Endothelial cell of umbilical vein (primary cell): ENCODE measurements around the gene C16orf89. TPM values are rescaled to one million over a fixed set of nuclear protein-coding genes. Genes with fewer than 3 reads are reported as not detected.

Experiments used
- BruUV-seq: library from RNA; stranded (reverse); fragments of 400-500 nt; replicated peaks from 2 replicates; lab custom pipeline; 2021; lab: Mats Ljungman, UMichigan
- CTCF ChIA-PET: fragments of 300-600, 350-600 bp; sonication (Branson Sonifier 250); formaldehyde crosslinking; loops from one replicate; lab custom pipeline; 2021; ENCODE audit warnings: antibody characterized with exemption, inconsistent platforms; lab: Charles Lee
- POLR2A ChIA-PET: fragments of 300-600, 350-600 bp; sonication (Branson Sonifier 250); formaldehyde crosslinking; loops from one replicate; lab custom pipeline; 2021; ENCODE audit warnings: antibody characterized with exemption, inconsistent platforms; lab: Charles Lee
- DNase-seq: peaks from one replicate; pipeline ENCODE4 v3.0.0-alpha.2; 2011; ENCODE audit warnings: low read depth, low spot score
- FAIRE-seq: peaks from 2 replicates; lab custom pipeline; 2011; peaks lifted over from hg19 to GRCh38; lab: Jason Lieb, UNC
- H2AFZ ChIP-seq: 2 replicates; pipeline ENCODE4 v1.6.0; 2012; ENCODE audit warnings: low read depth, low read length, control low read depth, inconsistent platforms
- H3K27ac ChIP-seq: 2 replicates; pipeline ENCODE4 v1.5.1; 2011; ENCODE audit warnings: low read depth, mild to moderate bottlenecking, control low read depth, low read length, moderate library complexity; ENCODE audit not compliant: insufficient read depth
- H3K27me3 ChIP-seq, 2 experiments: 2 replicates each; pipeline versions ENCODE4 v1.6.0 to v1.6.1; 2011; ENCODE audit warnings: low read length in 2 of 2, mixed read lengths in 1 of 2; ENCODE audit not compliant: control insufficient read depth in 2 of 2, insufficient read depth in 2 of 2
- H3K36me3 ChIP-seq, 2 experiments: 2 replicates in 1 of 2; 3 replicates in 1 of 2; pipeline ENCODE4 v1.5.1; 2011; ENCODE audit warnings: low read length in 2 of 2, mild to moderate bottlenecking in 1 of 2, moderate library complexity in 1 of 2; ENCODE audit not compliant: control insufficient read depth in 2 of 2, insufficient read depth in 2 of 2; ENCODE audit errors: extremely low read depth in 1 of 2
- H3K4me1 ChIP-seq: 3 replicates; pipeline ENCODE4 v1.5.1; 2011; ENCODE audit warnings: mild to moderate bottlenecking, low read length; ENCODE audit not compliant: control insufficient read depth, insufficient read depth; ENCODE audit errors: extremely low read depth
- H3K4me2 ChIP-seq: 2 replicates; pipeline ENCODE4 v1.6.1; 2011; ENCODE audit warnings: low read length, control low read depth, mixed read lengths; ENCODE audit not compliant: insufficient read depth
- H3K4me3 ChIP-seq, 3 experiments: fragments of 200-600 bp in 1 of 3; sonication (generic), shearing (Covaris generic) in 1 of 3; replicated peaks in 1 of 3; 2 replicates each; pipeline ENCODE4 v1.5.1; 2011 to 2016; ENCODE audit warnings: control low read depth in 3 of 3, low read length in 3 of 3, mild to moderate bottlenecking in 2 of 3, inconsistent platforms in 1 of 3, low read depth in 1 of 3, moderate library complexity in 1 of 3; ENCODE audit not compliant: insufficient read depth in 1 of 3
- H3K79me2 ChIP-seq: 2 replicates; pipeline ENCODE4 v1.6.0; 2012; ENCODE audit warnings: low read length, inconsistent platforms; ENCODE audit not compliant: control insufficient read depth, insufficient read depth
- H3K9ac ChIP-seq: replicated peaks from 2 replicates; pipeline ENCODE3; 2011; ENCODE audit warnings: low read length, control low read depth; ENCODE audit not compliant: insufficient read depth; ENCODE audit errors: extremely low read depth
- H3K9me1 ChIP-seq: replicated peaks from 3 replicates; pipeline ENCODE4 v1.6.0; 2011; ENCODE audit warnings: mild to moderate bottlenecking, low read length; ENCODE audit not compliant: control insufficient read depth, insufficient read depth; ENCODE audit errors: extremely low read depth
- H3K9me3 ChIP-seq: replicated peaks from 2 replicates; pipeline ENCODE4 v1.5.1; 2012; ENCODE audit warnings: low read length, inconsistent platforms; ENCODE audit not compliant: control insufficient read depth, insufficient read depth
- H4K20me1 ChIP-seq: replicated peaks from 2 replicates; pipeline ENCODE3; 2011; ENCODE audit warnings: mild to moderate bottlenecking, low read length; ENCODE audit not compliant: control insufficient read depth, insufficient read depth; ENCODE audit errors: extremely low read depth
- CTCF ChIP-seq, 2 donors: IDR thresholded peaks; 1 replicate in 1 of 2; 2 replicates in 1 of 2; pipeline ENCODE4 v1.5.1; 2011; ENCODE audit warnings: low read length in 2 of 2, mild to moderate bottlenecking in 2 of 2, moderate library complexity in 2 of 2, control low read depth in 1 of 2, inconsistent platforms in 1 of 2, low read depth in 1 of 2; ENCODE audit not compliant: insufficient read depth in 1 of 2; ENCODE audit errors: extremely low read depth in 1 of 2
- EZH2 ChIP-seq: IDR thresholded peaks from 2 replicates; pipeline ENCODE4 v1.6.1; 2012; ENCODE audit warnings: borderline replicate concordance, low read depth, mild to moderate bottlenecking, moderate library complexity, low read length, inconsistent platforms; ENCODE audit not compliant: severe bottlenecking
- FOS ChIP-seq: IDR thresholded peaks from 2 replicates; pipeline ENCODE4 v1.6.1; 2011; ENCODE audit warnings: mild to moderate bottlenecking, low read length, moderate library complexity, borderline replicate concordance; ENCODE audit not compliant: insufficient read depth
- GATA2 ChIP-seq: IDR thresholded peaks from 2 replicates; pipeline ENCODE4 v1.7.0; 2011; ENCODE audit warnings: low read depth, mild to moderate bottlenecking, moderate library complexity, mixed read lengths, low read length; ENCODE audit not compliant: insufficient read length, insufficient read depth
- JUN ChIP-seq: IDR thresholded peaks from 2 replicates; pipeline ENCODE4 v1.6.1; 2011; ENCODE audit warnings: borderline replicate concordance, low read depth; ENCODE audit not compliant: insufficient read length, insufficient read depth
- MAX ChIP-seq: IDR thresholded peaks from 2 replicates; pipeline ENCODE4 v1.6.1; 2011; ENCODE audit not compliant: insufficient read depth, insufficient read length
- MYC ChIP-seq: IDR thresholded peaks from one replicate; pipeline ENCODE4 v1.6.1; 2011; ENCODE audit warnings: mild to moderate bottlenecking, low read depth, low read length
- POLR2A ChIP-seq: IDR thresholded peaks from 2 replicates; pipeline ENCODE4 v1.6.1; 2012; ENCODE audit warnings: low read depth, mild to moderate bottlenecking, control low read depth, low read length
- POLR2AphosphoS5 ChIP-seq: IDR thresholded peaks from 2 replicates; pipeline ENCODE4 v1.6.1; 2012; ENCODE audit warnings: low read depth, mild to moderate bottlenecking, control low read depth, low read length, moderate library complexity; ENCODE audit not compliant: insufficient read depth
- dilution Hi-C: fragments of 300-500 bp; cut with MboI; formaldehyde crosslinking; loops from one replicate; pipeline ENCODE4 v1.15.0; 2019; ENCODE audit warnings: low sequenced_read_pairs; ENCODE audit not compliant: extremely low pct_ligation_motif_present
- intact Hi-C: fragments of 100-400 bp; cut with micrococcal nuclease; formaldehyde crosslinking; loops from one replicate; pipeline ENCODE4 v1.10.0; 2022
- polyA plus RNA-seq, 4 experiments: library from polyadenylated mRNA; depleted of rRNA in 3 of 4; stranded (reverse) in 3 of 4; unstranded in 1 of 4; fragments of >200 nt; gene quantifications; 2 replicates each; pipeline versions ENCODE4 v1.2.1 to v1.2.3, GENCODE V29; 2011 to 2012; ENCODE audit warnings: missing spikeins in 1 of 4
- total RNA-seq: library from RNA; stranded (reverse); gene quantifications from 2 replicates; pipeline ENCODE4 v1.2.3, GENCODE V29; 2021

C16orf89 gene
- total and polyA plus RNA-seq, 2 donors (not counting 3 experiments of a cell fraction or from before 2014, with no cell fraction given) = not detected

GRCh38 chr16:5035909-5036227, 29.9 kb downstream of the C16orf89 start:
- DNase-seq = no peak
- dilution Hi-C loops (no loop called here), intact Hi-C loops (no loop called here)
- no TSS peak for BruUV-seq
- H4K20me1 ChIP-seq = no peaks in the 10 kb centered on the region
- H3K27me3 ChIP-seq = no peaks in the 10 kb centered on the region
- no peaks in the 10 kb centered on the region for H3K36me3 ChIP-seq
- ChIA-PET CTCF (no interaction called here), POLR2A (no interaction called here)
- no peaks in the 10 kb centered on the region for H3K79me2 ChIP-seq
- H3K4me2 ChIP-seq = no peak overlapping the region
- no peak overlapping the region for H2AFZ ChIP-seq
- no peaks in the 10 kb centered on the region for H3K9me1 ChIP-seq
- H3K9me3 ChIP-seq = no peaks in the 10 kb centered on the region
- FAIRE-seq = no peak
- H3K4me3 ChIP-seq = no peak overlapping the region
- no peak overlapping the region for H3K9ac ChIP-seq
- H3K4me1 ChIP-seq = peaks cover 12% of the 10 kb centered on the region
- no peak overlapping the region for H3K27ac ChIP-seq
- TF ChIP-seq FOS (no peak), CTCF (IDR thresholded peaks at IDR 0.05; ENCODE audit: extremely low read depth in 1 of 2, insufficient read depth in 1 of 2, low read depth in 1 of 2, low read length in 2 of 2) (no peak), JUN (no peak), POLR2A (no peak), EZH2 (no peak), POLR2AphosphoS5 (no peak), MYC (no peak), GATA2 (no peak), MAX (no peak)
